ENCODE measurements around the gene PCCA. TPM values are rescaled to one million over a fixed set of nuclear protein-coding genes. Genes with fewer than 3 reads are reported as not detected.
A peak's percentile ranks its signal among the peaks of the same experiment; 100 is the strongest.

PCCA gene
- total and polyA plus RNA-seq, 4 donors = 8.3 to 71.8 (median 22.8) TPM

- DNase-seq = no peak
- H3K4me1 ChIP-seq (ENCODE audit: control insufficient read depth in 5 of 5, insufficient read depth in 5 of 5, low read length in 5 of 5) = peaks cover 0 to 7% (median 2%) of the 10 kb centered on the region in 5 donors
- peaks cover 0 to 3% (median 0%) of the 10 kb centered on the region in 4 donors for H3K9me3 ChIP-seq (ENCODE audit: control insufficient read depth in 4 of 4, insufficient read depth in 3 of 4, low read length in 3 of 4)
- H3K27me3 ChIP-seq (ENCODE audit: control insufficient read depth in 3 of 3, insufficient read depth in 3 of 3, low read length in 2 of 3) = no peaks in the 10 kb centered on the region
- no peak overlapping the region for H3K9ac ChIP-seq (ENCODE audit: insufficient read depth in 1 of 2, low read length in 2 of 2)
- H3K36me3 ChIP-seq (ENCODE audit: control insufficient read depth in 4 of 4, insufficient read depth in 4 of 4, low read length in 4 of 4) = peaks cover 0 to 15% (median 4%) of the 10 kb centered on the region in 4 donors
- no peak overlapping the region for H3K27ac ChIP-seq (ENCODE audit: low read depth in 1 of 2, low read length in 1 of 2)
- no peak for TF ChIP-seq CTCF (IDR thresholded peaks at IDR 0.05; ENCODE audit: control extremely low read depth, extremely low read depth)
- WGBS, 2 donors = 96% methylated on average over 6 of the region's 6 CpGs
- no peak overlapping the region for H3K4me3 ChIP-seq
- ATAC-seq (ENCODE audit: insufficient read depth, low FRiP score) = no peak
Observed at GRCh38 chr13:100534911-100535310, 446.0 kb downstream of the PCCA start.

- H3K9me3 ChIP-seq (ENCODE audit: control insufficient read depth in 4 of 4, insufficient read depth in 3 of 4, low read length in 3 of 4) = peaks cover 0 to 3% (median 0%) of the 10 kb centered on the region in 4 donors
- H3K27me3 ChIP-seq (ENCODE audit: control insufficient read depth in 3 of 3, insufficient read depth in 3 of 3, low read length in 2 of 3) = no peaks in the 10 kb centered on the region
- TF ChIP-seq CTCF (IDR thresholded peaks at IDR 0.05; ENCODE audit: control extremely low read depth, extremely low read depth) = no peak
- peak in 1 of 3 donors; percentile 51 for DNase-seq
- H3K4me1 ChIP-seq (ENCODE audit: control insufficient read depth in 5 of 5, insufficient read depth in 5 of 5, low read length in 5 of 5) = peaks cover 0 to 5% (median 2%) of the 10 kb centered on the region in 5 donors
- no peak overlapping the region for H3K9ac ChIP-seq (ENCODE audit: insufficient read depth in 1 of 2, low read length in 2 of 2)
- H3K36me3 ChIP-seq (ENCODE audit: control insufficient read depth in 4 of 4, insufficient read depth in 4 of 4, low read length in 4 of 4) = peaks cover 0 to 14% (median 4%) of the 10 kb centered on the region in 4 donors
- ATAC-seq (ENCODE audit: insufficient read depth, low FRiP score) = no peak
- 87 to 92% methylated on average over 16 of the region's 16 CpGs for WGBS, 2 donors
- H3K27ac ChIP-seq (ENCODE audit: low read depth in 1 of 2, low read length in 1 of 2) = no peak overlapping the region
- no peak overlapping the region for H3K4me3 ChIP-seq
Observed at GRCh38 chr13:100535426-100536135, 446.7 kb downstream of the PCCA start.

- WGBS, 2 donors = 94% methylated on average over 13 of the region's 13 CpGs
- Histone ChIP-seq H3K9me3 (ENCODE audit: control insufficient read depth in 4 of 4, insufficient read depth in 3 of 4, low read length in 3 of 4) (peaks cover 0 to 3% (median 0%) of the 10 kb centered on the region in 4 donors), H3K36me3 (ENCODE audit: control insufficient read depth in 4 of 4, insufficient read depth in 4 of 4, low read length in 4 of 4) (peaks cover 0 to 11% (median 4%) of the 10 kb centered on the region in 4 donors), H3K27ac (ENCODE audit: low read depth in 1 of 2, low read length in 1 of 2) (no peak overlapping the region), H3K27me3 (ENCODE audit: control insufficient read depth in 3 of 3, insufficient read depth in 3 of 3, low read length in 2 of 3) (no peaks in the 10 kb centered on the region), H3K4me1 (ENCODE audit: control insufficient read depth in 5 of 5, insufficient read depth in 5 of 5, low read length in 5 of 5) (peaks cover 0 to 2% (median 0%) of the 10 kb centered on the region in 5 donors), H3K4me3 (no peak overlapping the region), H3K9ac (ENCODE audit: insufficient read depth in 1 of 2, low read length in 2 of 2) (no peak overlapping the region)
- ATAC-seq (ENCODE audit: insufficient read depth, low FRiP score) (no peak), DNase-seq (no peak)
- TF ChIP-seq CTCF (IDR thresholded peaks at IDR 0.05; ENCODE audit: control extremely low read depth, extremely low read depth) = no peak
Observed at GRCh38 chr13:100536643-100537180, 447.8 kb downstream of the PCCA start.

All from lung (tissue), 12 donors.